VCaP (cell line): Measurements from ENCODE around the gene REEP6.

ENCODE experiments used
- H3K27ac ChIP-seq: fragments of 450-650 bp; 2 replicates; pipeline ENCODE4 v1.5.1; 2017
- TF ChIP-seq, protein P1 (sequence below): fragments of 450-650 bp; conservative IDR thresholded peaks from 2 replicates; pipeline ENCODE4 v1.5.1; 2017; ENCODE audit warnings: mild to moderate bottlenecking, moderate library complexity

Gene REEP6

DNA sequence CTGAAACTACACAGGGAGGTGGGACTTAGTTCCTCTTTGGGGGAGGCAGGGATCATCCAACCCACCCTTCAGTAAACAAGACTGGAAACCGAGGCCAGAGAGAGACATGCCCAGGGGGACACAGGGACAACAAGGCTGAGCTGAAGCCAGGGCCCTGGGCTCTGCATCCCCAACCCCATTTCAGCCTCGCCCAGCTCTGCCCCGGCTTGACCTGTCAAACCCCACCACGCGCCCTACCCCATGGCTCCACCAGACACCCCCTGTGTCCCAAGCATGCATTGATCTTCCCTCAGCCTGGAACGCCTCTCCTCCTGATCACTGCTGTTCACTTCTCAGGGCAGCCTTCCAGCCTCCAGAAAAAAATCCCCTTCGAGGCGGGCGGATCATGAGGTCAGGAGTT lies 43.0 kb upstream of the REEP6 start:
- TF ChIP-seq, protein P1, sequence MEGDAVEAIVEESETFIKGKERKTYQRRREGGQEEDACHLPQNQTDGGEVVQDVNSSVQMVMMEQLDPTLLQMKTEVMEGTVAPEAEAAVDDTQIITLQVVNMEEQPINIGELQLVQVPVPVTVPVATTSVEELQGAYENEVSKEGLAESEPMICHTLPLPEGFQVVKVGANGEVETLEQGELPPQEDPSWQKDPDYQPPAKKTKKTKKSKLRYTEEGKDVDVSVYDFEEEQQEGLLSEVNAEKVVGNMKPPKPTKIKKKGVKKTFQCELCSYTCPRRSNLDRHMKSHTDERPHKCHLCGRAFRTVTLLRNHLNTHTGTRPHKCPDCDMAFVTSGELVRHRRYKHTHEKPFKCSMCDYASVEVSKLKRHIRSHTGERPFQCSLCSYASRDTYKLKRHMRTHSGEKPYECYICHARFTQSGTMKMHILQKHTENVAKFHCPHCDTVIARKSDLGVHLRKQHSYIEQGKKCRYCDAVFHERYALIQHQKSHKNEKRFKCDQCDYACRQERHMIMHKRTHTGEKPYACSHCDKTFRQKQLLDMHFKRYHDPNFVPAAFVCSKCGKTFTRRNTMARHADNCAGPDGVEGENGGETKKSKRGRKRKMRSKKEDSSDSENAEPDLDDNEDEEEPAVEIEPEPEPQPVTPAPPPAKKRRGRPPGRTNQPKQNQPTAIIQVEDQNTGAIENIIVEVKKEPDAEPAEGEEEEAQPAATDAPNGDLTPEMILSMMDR: no peak
- H3K27ac ChIP-seq: no peak overlapping the region

DNA sequence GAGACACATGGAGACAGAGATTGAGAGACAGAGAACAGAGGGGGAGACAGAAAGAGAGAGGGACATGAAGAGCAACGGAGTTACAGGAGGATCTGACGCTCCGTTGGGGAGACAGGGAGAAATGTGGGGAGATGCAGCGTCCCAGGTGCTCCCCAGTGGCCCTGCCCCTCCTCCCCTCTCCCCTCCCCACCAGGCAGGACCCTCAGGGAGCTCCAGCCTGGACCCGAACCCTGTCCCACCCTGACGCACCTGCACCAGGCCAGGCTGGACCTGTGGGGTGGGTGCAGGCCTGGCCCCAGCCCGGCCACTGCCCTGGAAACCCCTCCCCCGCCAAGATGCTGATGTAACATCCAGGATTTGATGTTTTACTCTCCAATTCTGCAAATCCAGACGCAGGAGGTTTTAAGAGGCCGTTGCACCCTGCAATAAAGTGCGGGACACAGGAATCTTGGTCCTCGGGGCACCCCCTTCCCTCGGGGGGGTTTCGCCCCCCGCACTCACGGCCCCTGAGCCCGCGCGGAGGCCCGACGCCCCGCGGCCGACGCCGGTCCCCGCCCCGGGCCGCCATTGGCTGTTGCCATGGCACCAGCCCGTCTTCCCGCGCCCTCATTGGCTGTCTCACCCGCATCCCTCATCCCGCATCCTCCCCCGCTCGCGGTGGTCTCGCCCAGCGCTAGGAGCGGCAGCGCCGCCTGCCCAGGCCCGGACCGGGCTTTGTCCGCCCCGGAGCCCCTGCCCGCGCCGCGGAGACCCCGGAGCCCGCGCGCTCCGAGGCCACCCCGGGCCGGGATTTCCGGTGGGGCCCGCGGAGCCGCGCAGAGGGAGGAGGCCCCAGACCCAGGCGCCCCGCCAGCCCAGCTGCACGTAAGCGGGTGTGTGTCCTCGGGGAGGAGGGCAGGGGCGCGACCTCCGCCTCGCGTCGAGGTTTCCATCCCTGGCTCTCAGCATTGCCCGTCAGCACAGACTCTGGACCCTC lies 41.2 kb upstream of the REEP6 start, which contains the start of gene APC2:
Gene APC2 (plus strand): TSS at position 655 of the 976 bp plus-strand sequence. CDS start 2,881 bp downstream, outside the sequence.
- TF ChIP-seq, protein P1: no peak
- H3K27ac ChIP-seq: no peak within 1 kb of the TSS

DNA sequence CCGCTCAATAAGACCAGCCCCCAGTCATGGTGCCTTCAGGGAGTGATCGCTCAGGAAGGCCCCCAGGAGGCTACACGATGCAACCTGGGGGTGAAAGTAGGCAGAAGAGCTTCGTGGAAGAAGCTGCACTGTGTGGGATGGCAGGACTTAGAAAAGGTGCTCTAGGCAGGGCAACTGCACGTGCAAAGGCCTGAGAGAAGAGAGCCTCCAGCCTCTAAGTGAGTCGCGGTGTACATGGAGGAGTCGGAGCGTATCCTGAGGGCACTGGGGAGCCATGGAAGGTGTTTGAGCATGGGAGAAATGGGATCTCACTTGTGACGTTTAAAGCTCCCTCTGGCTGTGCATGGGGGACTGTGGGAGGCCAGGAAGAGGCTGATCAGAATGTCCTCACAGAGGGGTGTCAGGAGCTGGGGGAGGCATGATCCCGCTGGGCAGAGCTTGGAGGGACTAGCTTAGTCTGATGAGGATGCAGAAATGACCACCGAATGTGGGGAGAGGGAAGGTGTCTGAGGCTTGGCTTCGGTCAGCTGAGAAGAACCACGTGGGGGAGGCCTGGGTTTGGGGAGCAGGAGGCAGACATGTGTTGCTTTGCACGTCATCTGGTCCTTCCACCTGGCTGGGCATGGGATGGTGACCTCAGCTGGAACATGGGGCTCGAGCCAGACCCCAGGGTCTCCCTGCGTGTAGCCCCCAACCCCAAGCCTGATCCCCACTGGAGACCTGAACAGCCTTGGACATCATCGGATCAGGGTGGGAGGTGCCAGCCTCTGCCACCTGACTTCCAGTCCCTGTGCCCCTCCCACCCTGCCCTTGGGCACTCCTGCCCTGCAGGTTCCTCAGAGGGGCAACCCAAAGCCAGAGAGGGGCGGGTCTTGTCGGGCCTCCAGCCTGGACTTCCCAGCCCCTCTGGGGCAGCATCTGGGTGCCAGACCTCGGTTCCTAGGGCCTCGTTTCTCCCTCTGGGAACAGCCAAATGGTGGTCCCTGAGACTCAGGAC lies 39.9 kb upstream of the REEP6 start:
- H3K27ac ChIP-seq: no peak overlapping the region

DNA sequence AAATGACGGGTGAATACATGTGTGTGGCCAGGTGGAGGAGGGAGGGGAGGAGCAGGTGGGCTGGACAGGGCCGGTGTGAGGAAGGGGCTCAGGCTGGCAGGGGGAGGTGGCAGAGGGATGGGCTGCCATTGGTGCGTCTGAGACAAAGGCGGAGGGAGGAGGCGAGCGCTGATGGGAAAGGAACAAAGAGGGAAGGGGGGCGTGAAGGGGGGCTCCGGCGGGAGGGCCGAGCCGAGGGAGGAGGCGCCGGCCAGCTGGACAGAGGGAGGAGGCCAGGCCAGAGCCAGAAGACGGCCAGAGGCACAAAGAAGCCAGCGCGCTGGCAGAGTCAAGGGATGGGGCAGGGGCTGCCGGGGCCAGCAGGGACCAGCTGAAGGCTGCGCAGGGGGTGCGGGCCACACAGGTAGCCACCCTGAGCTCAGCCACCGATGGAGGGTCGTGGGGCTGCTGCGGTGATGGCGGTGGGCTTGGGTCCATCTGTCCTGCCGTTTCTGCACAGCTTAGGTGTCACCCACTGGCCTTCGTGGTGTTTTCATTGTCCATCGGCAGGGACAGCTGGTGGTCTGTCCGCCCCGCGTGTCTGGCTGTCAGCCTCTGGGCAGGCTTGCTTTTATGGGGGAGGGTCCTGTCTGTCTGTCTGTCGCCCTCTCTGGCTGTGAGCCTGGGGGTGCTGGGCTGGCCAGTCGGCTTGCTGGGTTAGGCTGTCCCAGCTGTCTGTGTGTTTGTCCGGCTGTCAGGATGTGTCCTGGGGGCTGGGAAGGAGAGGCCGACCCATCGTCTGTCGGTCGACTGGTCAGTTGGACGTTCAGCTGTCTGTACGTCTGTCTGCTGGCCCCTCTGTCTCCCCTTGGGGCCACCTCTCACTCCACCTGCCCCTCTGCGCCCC lies 38.8 kb upstream of the REEP6 start:
- TF ChIP-seq, protein P1: no peak
- no peak overlapping the region for H3K27ac ChIP-seq

More for the DNA sequence above, 39.9 kb upstream of the REEP6 start:
- TF ChIP-seq, protein P1: no peak

DNA sequence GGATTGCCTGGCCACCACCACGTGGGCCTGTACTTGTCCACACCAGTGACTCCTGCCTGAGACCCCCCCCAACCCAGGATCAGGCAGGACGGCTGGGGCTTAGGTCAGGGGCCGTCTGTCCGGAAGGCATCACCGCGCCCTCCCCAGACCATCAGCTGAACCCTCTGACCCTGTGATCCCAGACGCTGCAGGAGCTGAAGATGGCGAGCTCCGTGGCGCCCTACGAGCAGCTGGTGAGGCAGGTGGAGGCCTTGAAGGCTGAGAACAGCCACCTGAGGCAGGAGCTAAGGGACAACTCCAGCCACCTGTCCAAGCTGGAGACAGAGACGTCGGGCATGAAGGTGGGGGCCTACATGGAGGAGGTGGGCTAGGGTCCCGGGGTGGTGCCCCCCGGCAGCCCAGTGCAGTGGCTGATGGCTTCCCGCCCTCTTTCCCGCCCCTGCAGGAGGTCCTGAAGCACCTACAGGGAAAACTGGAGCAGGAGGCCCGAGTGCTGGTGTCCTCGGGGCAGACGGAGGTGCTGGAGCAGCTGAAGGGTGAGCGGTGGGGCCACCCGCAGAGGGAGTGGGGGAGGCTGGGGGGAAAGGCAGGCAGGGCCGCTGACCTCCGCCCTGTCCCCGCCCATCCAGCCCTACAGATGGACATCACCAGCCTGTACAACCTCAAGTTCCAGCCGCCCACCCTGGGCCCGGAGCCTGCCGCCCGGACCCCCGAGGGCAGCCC lies 38.0 kb upstream of the REEP6 start:
- TF ChIP-seq, protein P1: no peak
- no peak overlapping the region for H3K27ac ChIP-seq
